Testis (tissue), 3 donors: Measurements from ENCODE around the gene ASCC1. TPM values are rescaled to one million over a fixed set of nuclear protein-coding genes. Genes with fewer than 3 reads are reported as not detected.
"Not testable (repeated sequence)": the region's sequence is repeated elsewhere in the genome, so short reads cannot be mapped to it uniquely, and the experiment has no call there.

ENCODE experiments used
- DNase-seq: peaks from one replicate; pipeline ENCODE4 v3.0.0-alpha.2; 2019
- H3K27ac ChIP-seq, 2 donors: fragments of 200-600 bp; sonication (generic); one replicate each; pipeline ENCODE4 v1.5.1; 2019
- H3K27me3 ChIP-seq: fragments of 200-600 bp; sonication (generic); one replicate; pipeline ENCODE4 v1.5.1; 2019
- H3K36me3 ChIP-seq: fragments of 200-600 bp; sonication (generic); one replicate; pipeline ENCODE4 v1.5.1; 2017; ENCODE audit warnings: low read depth; ENCODE audit errors: missing control alignments
- H3K4me1 ChIP-seq: fragments of 200-600 bp; sonication (generic); one replicate; pipeline ENCODE4 v1.5.1; 2019
- H3K4me3 ChIP-seq, 2 donors: fragments of 200-600 bp; sonication (generic); one replicate each; pipeline ENCODE4 v1.5.1; 2017 to 2019
- H3K9me3 ChIP-seq: fragments of 200-600 bp; sonication (generic); one replicate; pipeline ENCODE4 v1.5.1; 2017
- POLR2A ChIP-seq: fragments of 450-650 bp; IDR thresholded peaks from one replicate; pipeline ENCODE4 v1.6.1; 2017; ENCODE audit warnings: antibody characterized with exemption, mild to moderate bottlenecking, moderate library complexity
- WGBS, 2 donors: methylation state at CpG; one replicate each; pipeline ENCODE4 v1.1.5; 2018; 5-methylcytosine and 5-hydroxymethylcytosine counted together
- intact Hi-C: fragments of 100-400 bp; cut with DNase I; formaldehyde crosslinking; loops from one replicate; pipeline ENCODE4 v1.15.1; 2023; ENCODE audit warnings: low total_unique reads
- polyA plus RNA-seq: library from polyadenylated mRNA; stranded (reverse); fragments of 350-450 nt; fragmentation: Illumina TruSeq; extraction: RNeasy Lipid Tissue Mini Kit (QIAGEN cat#74804); gene quantifications from one replicate; pipeline ENCODE4 v1.2.3, GENCODE V29; 2014; ENCODE audit warnings: low read depth, low replicate concordance; ENCODE audit not compliant: insufficient read depth
- total RNA-seq, 2 donors: library from RNA; depleted of rRNA; stranded (reverse); fragments of >200 nt; gene quantifications; one replicate each; pipeline ENCODE4 v1.2.3, GENCODE V29; 2016
- TF ChIP-seq, protein P1 (sequence below), 3 experiments: fragments of 450-650 bp in 2 of 3; fragments of 200-600 bp in 1 of 3; sonication (generic) in 1 of 3; IDR thresholded peaks; one replicate each; pipeline ENCODE4 v1.5.1; 2016 to 2019; ENCODE audit warnings: antibody characterized with exemption in 3 of 3, mild to moderate bottlenecking in 2 of 3, moderate library complexity in 1 of 3

Gene ASCC1
- total and polyA plus RNA-seq, 3 donors from 2014 or later = 47.4 to 58.3 (median 48.8) TPM

DNA sequence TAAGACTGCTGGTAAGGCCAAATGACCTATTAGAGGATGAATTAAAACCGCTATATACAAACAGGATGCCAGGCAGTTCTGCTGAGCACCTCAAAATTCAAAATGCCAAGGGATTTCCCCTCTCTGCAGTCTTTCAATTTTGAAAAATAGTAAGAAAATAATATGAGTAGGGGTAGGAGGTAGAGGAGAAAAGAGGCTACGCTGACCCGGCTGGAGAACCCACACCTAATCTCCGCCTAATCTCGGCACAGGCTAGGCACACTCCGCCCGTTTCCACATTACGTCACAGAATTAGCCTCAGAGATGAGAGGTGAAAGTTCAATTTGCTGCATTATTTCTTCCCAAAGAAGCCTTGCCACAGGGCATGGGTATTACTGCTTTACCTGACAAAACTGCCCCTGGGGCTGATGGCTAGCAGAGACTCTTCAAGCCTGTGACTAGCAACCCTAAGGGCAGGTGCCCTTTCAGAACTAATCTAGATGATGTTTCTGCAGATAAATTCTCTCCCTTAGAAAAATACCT, 106.4 kb downstream of the ASCC1 start:
- 82 to 86% methylated on average over 8 of the region's 8 CpGs for WGBS, 2 donors

DNA sequence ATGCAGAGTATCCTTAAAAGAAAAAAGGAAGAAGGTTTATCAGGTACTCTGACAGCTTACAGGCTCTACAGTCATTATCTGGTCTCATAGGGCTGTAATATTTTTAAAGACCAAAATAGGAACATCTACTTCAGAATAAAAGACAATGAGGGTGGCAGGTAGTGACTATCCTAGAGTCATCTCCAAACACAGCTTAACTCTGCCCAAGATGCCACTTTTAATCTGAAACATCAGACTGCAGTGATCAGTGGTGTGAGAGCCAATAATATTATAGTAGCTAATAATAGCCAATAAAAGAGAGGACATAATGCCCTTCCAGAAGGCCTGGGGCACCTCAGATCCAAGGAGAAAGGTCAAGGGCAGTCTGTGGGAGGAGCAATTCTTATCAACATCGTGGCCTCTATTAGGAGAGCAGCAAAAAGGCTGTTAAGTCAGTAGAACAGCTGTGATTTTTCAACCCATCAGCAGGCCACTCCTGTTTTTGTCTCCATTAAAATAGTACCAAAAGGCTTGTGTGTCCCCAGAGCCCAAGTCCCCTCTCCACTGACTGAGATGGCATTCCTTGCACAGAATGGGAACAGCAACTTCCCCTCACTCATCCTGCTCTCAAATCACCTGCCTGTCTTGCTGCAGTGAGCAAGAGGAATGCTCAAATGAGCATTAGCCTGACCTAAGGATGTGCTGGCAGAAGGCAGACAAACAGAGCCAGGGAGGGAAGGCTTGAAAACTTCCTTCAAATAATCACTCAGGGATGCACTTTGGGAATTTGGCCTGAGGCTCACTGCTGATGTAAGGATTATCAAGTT, 107.0 kb downstream of the ASCC1 start:
- 34 to 42% methylated on average over 1 of the region's 1 CpG for WGBS, 2 donors
- Histone ChIP-seq H3K4me1 (peaks cover 36% of the 10 kb centered on the region), H3K9me3 (no peaks in the 10 kb centered on the region), H3K27ac (no peak overlapping the region), H3K27me3 (no peaks in the 10 kb centered on the region), H3K4me3 (no peak overlapping the region), H3K36me3 (no peaks in the 10 kb centered on the region)
- no peak for DNase-seq
- TF ChIP-seq POLR2A = no peak
- TF ChIP-seq, protein P1, sequence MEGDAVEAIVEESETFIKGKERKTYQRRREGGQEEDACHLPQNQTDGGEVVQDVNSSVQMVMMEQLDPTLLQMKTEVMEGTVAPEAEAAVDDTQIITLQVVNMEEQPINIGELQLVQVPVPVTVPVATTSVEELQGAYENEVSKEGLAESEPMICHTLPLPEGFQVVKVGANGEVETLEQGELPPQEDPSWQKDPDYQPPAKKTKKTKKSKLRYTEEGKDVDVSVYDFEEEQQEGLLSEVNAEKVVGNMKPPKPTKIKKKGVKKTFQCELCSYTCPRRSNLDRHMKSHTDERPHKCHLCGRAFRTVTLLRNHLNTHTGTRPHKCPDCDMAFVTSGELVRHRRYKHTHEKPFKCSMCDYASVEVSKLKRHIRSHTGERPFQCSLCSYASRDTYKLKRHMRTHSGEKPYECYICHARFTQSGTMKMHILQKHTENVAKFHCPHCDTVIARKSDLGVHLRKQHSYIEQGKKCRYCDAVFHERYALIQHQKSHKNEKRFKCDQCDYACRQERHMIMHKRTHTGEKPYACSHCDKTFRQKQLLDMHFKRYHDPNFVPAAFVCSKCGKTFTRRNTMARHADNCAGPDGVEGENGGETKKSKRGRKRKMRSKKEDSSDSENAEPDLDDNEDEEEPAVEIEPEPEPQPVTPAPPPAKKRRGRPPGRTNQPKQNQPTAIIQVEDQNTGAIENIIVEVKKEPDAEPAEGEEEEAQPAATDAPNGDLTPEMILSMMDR (IDR thresholded peaks at IDR 0.05) = no peak
- intact Hi-C loops = no loop called here

More for the DNA sequence above, 106.4 kb downstream of the ASCC1 start:
- Histone ChIP-seq H3K27ac (no peak overlapping the region), H3K9me3 (no peaks in the 10 kb centered on the region), H3K4me1 (peaks cover 31% of the 10 kb centered on the region), H3K4me3 (no peak overlapping the region), H3K27me3 (no peaks in the 10 kb centered on the region), H3K36me3 (no peaks in the 10 kb centered on the region)
- TF ChIP-seq POLR2A = no peak
- TF ChIP-seq, protein P1 (IDR thresholded peaks at IDR 0.05) = no peak
- no peak for DNase-seq
- intact Hi-C loops = no loop called here

GRCh38 chr10:72108004-72108370, 108.1 kb downstream of the ASCC1 start:
- not testable (repeated sequence) for H3K27ac ChIP-seq

GRCh38 chr10:72107325-72108003, 108.6 kb downstream of the ASCC1 start:
- no peak for DNase-seq
- peaks cover 42% of the 10 kb centered on the region for H3K4me1 ChIP-seq
- TF ChIP-seq, protein P1 (IDR thresholded peaks at IDR 0.05) = no peak
- no peak for TF ChIP-seq POLR2A
- H3K4me3 ChIP-seq = no peak overlapping the region
- WGBS, 2 donors = 55 to 58% methylated on average over 3 of the region's 3 CpGs
- H3K9me3 ChIP-seq = no peaks in the 10 kb centered on the region
- H3K36me3 ChIP-seq = no peaks in the 10 kb centered on the region
- H3K27me3 ChIP-seq = no peaks in the 10 kb centered on the region
- intact Hi-C loops = no loop called here
- H3K27ac ChIP-seq = peak overlapping the region in 1 of 2 donors; percentile 18

More at GRCh38 chr10:72108004-72108370, 108.1 kb downstream of the ASCC1 start:
- DNase-seq, H3K4me3 ChIP-seq, H3K27me3 ChIP-seq, H3K36me3 ChIP-seq, intact Hi-C loops, H3K9me3 ChIP-seq: not testable (repeated sequence)
- H3K4me1 ChIP-seq = peaks cover 42% of the 10 kb centered on the region
- WGBS, 2 donors = 86 to 92% methylated on average over 3 of the region's 3 CpGs

- intact Hi-C loops = no loop called here
- peak overlapping the region in 1 of 2 donors; percentile 18 for H3K27ac ChIP-seq
- no peaks in the 10 kb centered on the region for H3K36me3 ChIP-seq
- 67 to 71% methylated on average over 2 of the region's 2 CpGs for WGBS, 2 donors
- no peak overlapping the region for H3K4me3 ChIP-seq
- no peaks in the 10 kb centered on the region for H3K9me3 ChIP-seq
- no peak for DNase-seq
- H3K4me1 ChIP-seq = peaks cover 42% of the 10 kb centered on the region
- H3K27me3 ChIP-seq = no peaks in the 10 kb centered on the region
- no peak for TF ChIP-seq POLR2A
- TF ChIP-seq, protein P1 (IDR thresholded peaks at IDR 0.05) = no peak
Observed at GRCh38 chr10:72106896-72107295, 109.2 kb downstream of the ASCC1 start.
